Activated naive CD4-positive, alpha-beta T cell treated with anti-CD3 and anti-CD28 coated beads, Interleukin-2, amount 10 ng/mL, durations not matched to agents 7 days and 5 days (primary cell): Measurements from ENCODE around the gene MLLT11.
"Not testable (repeated sequence)": the region's sequence is repeated elsewhere in the genome, so short reads cannot be mapped to it uniquely, and the experiment has no call there.

Experiments used
- CTCF ChIA-PET: fragments of 350-600 bp; sonication (Branson Sonifier 250); formaldehyde crosslinking; loops from one replicate; lab custom pipeline; 2021; ENCODE audit warnings: antibody characterized with exemption; lab: Charles Lee
- DNase-seq: peaks from one replicate; pipeline ENCODE4 v3.0.0-alpha.2; 2020
- H3K27ac Mint-ChIP-seq: one replicate; pipeline ENCODE4 v1.8.0; 2021; ENCODE audit warnings: mild to moderate bottlenecking, moderate library complexity, mixed read lengths
- H3K27me3 Mint-ChIP-seq: one replicate; pipeline ENCODE4 v1.8.0; 2021; ENCODE audit warnings: mild to moderate bottlenecking, mixed read lengths
- H3K36me3 Mint-ChIP-seq: one replicate; pipeline ENCODE4 v1.8.0; 2021; ENCODE audit warnings: mixed read lengths
- H3K4me1 Mint-ChIP-seq: one replicate; pipeline ENCODE4 v1.8.0; 2021; ENCODE audit warnings: mixed read lengths
- H3K4me3 Mint-ChIP-seq: one replicate; pipeline ENCODE4 v1.8.0; 2021; ENCODE audit warnings: mild to moderate bottlenecking, moderate library complexity, mixed read lengths
- H3K9me3 Mint-ChIP-seq: one replicate; pipeline ENCODE4 v1.8.0; 2021; ENCODE audit warnings: mixed read lengths

MLLT11 gene

DNA sequence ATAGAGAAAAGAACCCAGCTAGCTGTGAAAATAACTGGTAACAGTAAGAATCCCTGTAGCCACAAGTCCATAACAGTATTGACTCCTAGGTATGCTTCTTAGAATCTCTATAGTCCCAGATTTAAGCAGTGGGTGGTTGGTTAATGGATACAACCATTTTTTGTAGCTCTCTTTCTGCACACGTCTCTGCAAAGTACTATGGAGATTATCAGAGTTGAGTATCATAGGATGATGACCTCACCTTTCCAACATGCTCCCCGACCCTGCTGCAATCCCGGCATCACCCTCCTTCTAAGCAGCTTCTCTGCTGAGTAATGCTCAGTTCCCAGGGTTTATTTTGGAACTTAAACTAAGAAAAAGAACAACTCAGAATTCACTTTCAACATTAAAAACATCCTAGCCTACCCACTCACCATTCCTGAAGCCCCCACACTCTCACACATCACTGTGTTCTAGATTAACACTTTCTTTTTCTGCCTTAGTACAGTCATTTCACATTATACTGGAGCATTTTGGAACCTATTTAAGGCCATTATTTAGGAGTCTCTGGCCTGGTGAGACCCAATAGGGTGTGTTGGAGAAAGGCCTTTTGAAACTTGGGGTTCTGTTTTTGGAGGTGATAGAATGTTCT lies 2.7 kb downstream of the MLLT11 start:
- Mint-ChIP-seq H3K27me3 (peaks cover 5% of the 10 kb centered on the region), H3K36me3 (peaks cover 26% of the 10 kb centered on the region), H3K4me1 (peaks cover 18% of the 10 kb centered on the region), H3K9me3 (no peaks in the 10 kb centered on the region), H3K27ac (no peak overlapping the region), H3K4me3 (no peak overlapping the region)
- no peak for DNase-seq
- CTCF ChIA-PET: interaction anchor here (2.1 to 2.3 kb wide), 2 partner anchors 8 to 15 kb away, joined by 5 to 8 read pairs; partner anchors contain the start of gene C1orf56

DNA sequence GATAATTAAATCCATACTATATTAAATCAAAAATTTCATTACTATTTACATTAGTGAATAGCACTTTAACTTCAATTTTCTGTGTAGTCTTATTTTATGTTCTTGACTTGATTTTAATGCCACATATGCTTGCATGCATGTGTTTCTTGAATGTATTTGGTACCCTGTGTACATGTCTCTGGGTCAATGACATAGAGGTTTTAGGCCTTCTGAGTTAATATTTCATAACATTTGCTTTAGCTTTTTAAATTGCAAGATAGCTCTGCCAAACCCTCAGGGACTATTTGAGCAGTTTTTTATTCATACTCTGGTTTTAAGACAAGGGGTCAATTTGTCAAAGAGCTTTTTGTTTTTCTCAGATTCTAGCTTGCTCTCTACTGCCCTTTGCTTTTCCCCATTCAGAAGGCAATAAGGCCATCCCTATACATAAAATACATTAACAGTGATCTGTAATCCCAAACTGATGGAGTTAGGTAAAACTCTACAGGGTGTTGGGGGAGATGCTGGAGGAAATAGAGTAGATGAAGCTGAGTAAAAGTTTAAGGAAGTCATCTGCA lies 5.0 kb downstream of the MLLT11 start:
- H3K9me3 Mint-ChIP-seq: no peaks in the 10 kb centered on the region

DNA sequence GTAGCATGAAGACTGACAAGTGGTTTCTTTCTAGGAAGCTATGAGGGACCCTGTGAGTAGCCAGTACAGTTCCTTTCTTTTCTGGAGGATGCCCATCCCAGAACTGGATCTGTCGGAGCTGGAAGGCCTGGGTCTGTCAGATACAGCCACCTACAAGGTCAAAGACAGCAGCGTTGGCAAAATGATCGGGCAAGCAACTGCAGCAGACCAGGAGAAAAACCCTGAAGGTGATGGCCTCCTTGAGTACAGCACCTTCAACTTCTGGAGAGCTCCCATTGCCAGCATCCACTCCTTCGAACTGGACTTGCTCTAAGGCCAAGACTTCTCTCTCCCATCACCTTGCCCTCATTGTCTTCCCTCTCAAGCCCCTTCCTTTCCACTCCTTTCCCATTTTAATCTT lies 7.0 kb downstream of the MLLT11 start:
- Mint-ChIP-seq H3K4me3 (no peak overlapping the region), H3K27ac (no peak overlapping the region), H3K4me1 (peaks cover 27% of the 10 kb centered on the region), H3K36me3 (peaks cover 14% of the 10 kb centered on the region), H3K27me3 (no peaks in the 10 kb centered on the region), H3K9me3 (no peaks in the 10 kb centered on the region)
- CTCF ChIA-PET: interaction anchor here (2.1 kb wide), 1 partner anchor 9 kb away, joined by 11 read pairs; the partner anchor contains the start of gene CDC42SE1
- no peak for DNase-seq

More for the DNA sequence above, 5.0 kb downstream of the MLLT11 start:
- no peak for DNase-seq
- Mint-ChIP-seq H3K27me3 (no peaks in the 10 kb centered on the region), H3K4me1 (peaks cover 29% of the 10 kb centered on the region), H3K27ac (no peak overlapping the region), H3K4me3 (no peak overlapping the region), H3K36me3 (peaks cover 13% of the 10 kb centered on the region)
- CTCF ChIA-PET: interaction anchor here (1.0 to 1.2 kb wide), 2 partner anchors 11 to 18 kb away, joined by 3 read pairs; no protein-coding TSS in a partner anchor

DNA sequence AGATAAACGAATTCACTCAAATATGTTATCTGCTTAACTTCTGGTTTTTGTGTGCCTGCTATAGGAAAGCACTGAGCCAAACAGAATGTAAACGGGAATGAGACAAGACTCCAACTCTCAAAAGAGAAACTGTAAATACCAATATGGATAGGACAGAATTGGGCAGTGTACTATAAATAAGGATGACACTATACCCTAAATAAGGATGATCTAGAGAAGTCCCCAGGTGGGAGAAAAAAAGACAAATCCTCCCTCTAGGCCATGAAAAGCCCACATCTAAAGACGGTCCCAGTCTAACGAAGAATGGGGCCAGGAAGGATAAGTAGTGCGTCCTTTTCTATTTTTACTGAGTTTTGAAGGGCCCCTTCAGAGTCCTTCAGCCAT lies 8.9 kb downstream of the MLLT11 start:
- H3K27ac Mint-ChIP-seq: peak overlapping the region; percentile 100
- peaks cover 40% of the 10 kb centered on the region for H3K4me1 Mint-ChIP-seq
- no peaks in the 10 kb centered on the region for H3K9me3 Mint-ChIP-seq
- peaks cover 18% of the 10 kb centered on the region for H3K36me3 Mint-ChIP-seq
- H3K4me3 Mint-ChIP-seq: peak overlapping the region; percentile 100
- CTCF ChIA-PET: interaction anchor here (1.3 kb wide), 1 partner anchor 9 kb away, joined by 5 read pairs; the partner anchor contains the start of gene MLLT11
- H3K27me3 Mint-ChIP-seq: no peaks in the 10 kb centered on the region
- DNase-seq: no peak

DNA sequence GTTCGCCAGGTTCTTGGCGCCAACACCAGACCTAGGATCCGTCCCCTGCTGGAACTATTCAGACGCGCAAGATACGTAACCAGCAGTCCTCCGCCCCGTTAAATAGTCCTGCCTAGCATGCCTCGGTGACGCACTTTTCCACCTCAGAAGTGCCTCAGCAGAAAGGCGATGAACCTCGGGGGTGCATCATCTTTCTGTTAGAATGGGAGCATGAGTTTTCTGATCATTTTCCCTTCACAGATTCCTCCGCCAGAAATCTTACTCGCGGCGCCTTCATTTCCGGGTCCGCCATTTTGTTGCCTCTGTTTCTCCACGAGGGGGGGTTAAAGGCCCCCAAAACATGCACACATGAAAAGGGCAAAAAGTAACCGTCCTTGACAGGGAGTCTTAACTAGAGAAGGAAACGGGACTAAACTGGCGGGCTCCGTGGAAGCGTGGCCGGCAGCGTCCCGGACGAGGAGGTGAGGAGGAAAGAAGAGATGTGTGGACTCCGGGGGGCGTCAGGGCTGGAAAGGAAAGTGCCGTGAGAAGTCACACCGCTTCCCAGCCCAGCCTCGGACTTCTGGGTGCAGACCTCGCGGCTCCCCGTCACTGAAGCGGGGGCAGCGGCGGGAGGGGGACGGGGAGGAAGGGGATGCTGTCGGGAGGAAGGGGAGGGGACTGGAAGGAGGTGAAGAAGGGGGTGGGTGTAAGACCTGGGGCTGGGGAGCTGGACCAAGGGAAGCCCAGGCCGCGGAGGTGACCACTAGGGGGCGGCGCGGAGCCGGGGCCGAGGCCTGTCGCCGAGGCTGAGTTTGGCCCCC lies 10.5 kb downstream of the MLLT11 start, which contains the start of gene GABPB2:
Gene GABPB2 (plus strand): TSS at position 288 of the 803 bp plus-strand sequence. CDS start 17,429 bp downstream, outside the sequence.
- CTCF ChIA-PET: interaction anchor here (0.5 to 1.7 kb wide), 10 partner anchors 8 to 73 kb away, joined by 3 to 7 read pairs (median 4); partner anchors contain the start of gene MLLT11
- H3K36me3 Mint-ChIP-seq: peaks cover 21% of the 10 kb centered on the region
- peak within 1 kb of the TSS; percentile 100 for H3K27ac Mint-ChIP-seq
- peak within 1 kb of the TSS; percentile 100 for H3K4me3 Mint-ChIP-seq
- no peaks in the 10 kb centered on the region for H3K27me3 Mint-ChIP-seq
- DNase-seq: peak; percentile 90
- H3K9me3 Mint-ChIP-seq: no peaks in the 10 kb centered on the region
- H3K4me1 Mint-ChIP-seq: peaks cover 39% of the 10 kb centered on the region

DNA sequence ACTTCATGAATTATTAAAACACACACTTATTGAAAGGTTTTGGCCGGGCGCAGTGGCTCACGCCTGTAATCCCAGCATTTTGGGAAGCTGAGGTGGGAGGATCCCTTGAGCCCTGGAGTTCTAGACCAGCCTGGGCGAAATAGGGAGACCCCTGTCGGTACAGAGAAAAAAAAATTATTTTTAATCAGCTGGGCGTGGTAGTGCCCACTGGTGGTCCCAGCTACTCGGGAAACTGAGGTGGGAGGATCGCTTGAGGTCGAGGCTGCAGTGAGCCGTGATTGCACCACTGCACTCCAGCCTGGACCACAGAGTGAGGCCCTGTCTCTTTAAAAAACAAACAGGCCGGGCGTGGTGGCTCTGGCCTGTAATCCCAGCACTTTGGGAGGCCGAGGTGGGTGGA lies 12.0 kb downstream of the MLLT11 start:
- peaks cover 39% of the 10 kb centered on the region for H3K4me1 Mint-ChIP-seq
- no peaks in the 10 kb centered on the region for H3K27me3 Mint-ChIP-seq
- H3K9me3 Mint-ChIP-seq: no peaks in the 10 kb centered on the region
- no peak for DNase-seq
- H3K36me3 Mint-ChIP-seq: peaks cover 20% of the 10 kb centered on the region
- CTCF ChIA-PET: interaction anchor here (0.7 to 1.7 kb wide), 8 partner anchors 15 to 141 kb away, joined by 3 to 9 read pairs (median 4); no protein-coding TSS in a partner anchor
- peak overlapping the region; percentile 100 for H3K4me3 Mint-ChIP-seq
- no peak overlapping the region for H3K27ac Mint-ChIP-seq

DNA sequence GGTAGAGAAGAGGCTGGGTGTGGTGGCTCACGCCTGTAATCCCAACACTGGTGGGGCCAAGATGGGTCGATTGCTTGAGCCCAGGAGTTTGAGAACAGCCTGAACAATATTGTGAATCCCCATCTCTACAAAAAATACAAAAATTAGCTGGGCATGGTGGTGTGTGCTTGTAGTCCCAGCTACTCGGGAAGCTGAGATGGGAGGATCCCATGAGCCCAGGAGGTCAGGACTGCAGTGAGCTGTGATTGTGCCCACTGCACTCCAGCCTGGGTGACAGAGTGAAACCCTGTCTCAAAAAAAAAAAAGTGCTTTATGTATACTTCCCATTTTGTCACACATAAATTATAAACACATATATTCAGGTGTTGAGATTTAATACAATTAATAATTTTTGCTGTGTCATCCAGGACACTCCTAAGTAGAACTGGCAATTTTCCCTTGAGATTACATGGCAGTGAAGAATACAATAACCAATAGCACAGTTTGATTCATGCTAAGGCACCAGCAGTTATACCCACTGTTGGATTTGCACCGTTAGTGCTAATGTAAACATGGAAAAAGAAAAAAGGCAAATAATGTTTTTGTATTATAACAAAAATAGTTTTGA lies 25.9 kb downstream of the MLLT11 start:
- DNase-seq: no peak
- Mint-ChIP-seq H3K36me3 (peaks cover 10% of the 10 kb centered on the region), H3K27me3 (no peaks in the 10 kb centered on the region), H3K27ac (no peak overlapping the region), H3K4me1 (no peaks in the 10 kb centered on the region), H3K9me3 (no peaks in the 10 kb centered on the region), H3K4me3 (no peak overlapping the region)
- CTCF ChIA-PET: interaction anchor here (1.0 to 1.3 kb wide), 2 partner anchors 14 to 15 kb away, joined by 3 to 6 read pairs; partner anchors contain the start of gene GABPB2

DNA sequence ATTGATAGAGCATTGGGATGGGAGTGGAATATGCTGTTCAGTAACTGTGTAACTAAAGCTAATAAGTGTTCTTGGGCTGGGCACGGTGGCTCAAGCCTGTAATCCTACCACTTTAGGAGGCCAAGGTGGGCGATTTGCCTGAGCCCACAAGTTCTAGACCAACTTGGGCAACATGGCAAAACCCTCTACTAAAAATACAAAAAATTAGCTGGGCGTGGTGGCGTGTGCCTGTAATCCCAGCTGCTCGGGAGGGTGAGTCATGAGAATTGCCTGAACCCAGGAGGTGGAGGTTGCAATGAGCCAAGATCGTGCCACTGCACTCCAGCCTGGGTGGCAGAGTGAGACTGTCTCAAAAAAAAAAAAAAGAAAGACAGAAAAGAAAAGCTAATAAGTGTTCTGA lies 37.2 kb downstream of the MLLT11 start:
- H3K4me3 Mint-ChIP-seq, H3K9me3 Mint-ChIP-seq, DNase-seq, H3K36me3 Mint-ChIP-seq, H3K4me1 Mint-ChIP-seq, H3K27me3 Mint-ChIP-seq, H3K27ac Mint-ChIP-seq: not testable (repeated sequence)
- CTCF ChIA-PET: interaction anchor here (0.6 to 7.6 kb wide), 5 partner anchors 58 to 337 kb away, joined by 3 to 160 read pairs (median 5); partner anchors contain the start of genes ANXA9 and TNFAIP8L2

DNA sequence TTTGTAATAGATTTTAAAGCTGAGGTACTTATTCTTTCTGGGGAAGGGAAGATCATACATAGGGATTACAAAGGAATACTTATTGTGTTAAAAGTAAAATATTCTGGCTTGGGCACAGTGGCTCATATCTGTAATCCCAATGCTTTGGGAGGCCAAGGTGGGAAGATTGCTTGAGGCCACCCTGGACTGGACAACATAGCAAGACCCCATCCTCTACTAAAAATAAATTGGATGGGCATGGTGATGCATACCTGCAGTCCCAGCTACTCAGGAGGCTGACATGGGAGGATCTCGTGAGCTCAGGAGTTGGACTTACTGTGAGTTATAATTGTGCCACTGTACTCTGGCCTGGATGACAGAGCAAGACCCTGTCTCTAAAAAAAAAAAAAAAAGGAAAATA lies 37.9 kb downstream of the MLLT11 start:
- no peaks in the 10 kb centered on the region for H3K4me1 Mint-ChIP-seq
- no peak for DNase-seq
- H3K9me3 Mint-ChIP-seq: no peaks in the 10 kb centered on the region
- H3K4me3 Mint-ChIP-seq: no peak overlapping the region
- no peak overlapping the region for H3K27ac Mint-ChIP-seq
- peaks cover 10% of the 10 kb centered on the region for H3K36me3 Mint-ChIP-seq
- H3K27me3 Mint-ChIP-seq: no peaks in the 10 kb centered on the region
- CTCF ChIA-PET: interaction anchor here (0.6 to 7.6 kb wide), 6 partner anchors 13 to 337 kb away, joined by 3 to 160 read pairs (median 4); partner anchors contain the start of genes ANXA9 and TNFAIP8L2

DNA sequence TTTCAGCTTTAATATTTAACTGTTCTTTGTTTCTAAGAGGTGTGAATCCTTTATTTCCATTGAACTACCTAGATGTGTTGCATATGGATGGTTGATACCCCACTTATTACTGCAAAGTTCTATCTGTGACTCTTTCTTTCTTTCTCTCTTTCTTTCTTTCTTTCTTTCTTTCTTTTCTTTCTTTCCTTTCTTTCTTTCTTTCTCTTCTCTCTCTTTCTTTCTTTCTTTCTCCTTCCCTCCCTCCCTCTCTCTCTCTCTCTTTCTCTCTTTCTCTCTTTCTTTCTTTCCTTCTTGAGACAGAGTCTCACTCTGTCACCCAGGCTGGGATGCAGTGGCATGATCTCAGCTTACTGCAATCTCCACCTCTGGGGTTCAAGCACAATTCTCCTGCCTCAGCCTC lies 44.4 kb downstream of the MLLT11 start:
- no peaks in the 10 kb centered on the region for H3K9me3 Mint-ChIP-seq
- no peaks in the 10 kb centered on the region for H3K4me1 Mint-ChIP-seq
- H3K27ac Mint-ChIP-seq: no peak overlapping the region
- no peak overlapping the region for H3K4me3 Mint-ChIP-seq
- no peak for DNase-seq
- CTCF ChIA-PET: no interaction called here
- peaks cover 16% of the 10 kb centered on the region for H3K36me3 Mint-ChIP-seq
- no peaks in the 10 kb centered on the region for H3K27me3 Mint-ChIP-seq

DNA sequence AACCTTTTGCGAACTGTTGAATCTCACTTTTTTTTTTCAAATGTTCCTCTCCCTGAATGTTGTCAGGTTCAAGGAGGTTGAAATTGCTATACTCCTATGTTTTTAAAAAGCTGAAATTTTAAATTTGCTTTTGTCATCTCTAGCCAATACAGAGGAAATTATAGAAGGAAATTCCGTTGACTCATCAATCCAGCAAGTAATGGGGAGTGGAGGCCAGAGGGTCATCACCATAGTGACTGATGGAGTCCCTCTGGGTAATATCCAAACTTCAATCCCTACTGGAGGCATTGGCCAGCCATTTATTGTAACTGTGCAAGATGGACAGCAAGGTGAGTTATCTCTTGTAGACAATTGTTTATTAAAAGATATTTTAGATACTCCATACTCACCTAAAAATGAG lies 46.7 kb downstream of the MLLT11 start:
- Mint-ChIP-seq H3K4me1 (no peaks in the 10 kb centered on the region), H3K27ac (no peak overlapping the region), H3K36me3 (peaks cover 22% of the 10 kb centered on the region), H3K9me3 (no peaks in the 10 kb centered on the region), H3K27me3 (no peaks in the 10 kb centered on the region), H3K4me3 (no peak overlapping the region)
- no peak for DNase-seq
- CTCF ChIA-PET: interaction anchor here (0.6 kb wide), 1 partner anchor 94 kb away, joined by 3 read pairs; no protein-coding TSS in a partner anchor

DNA sequence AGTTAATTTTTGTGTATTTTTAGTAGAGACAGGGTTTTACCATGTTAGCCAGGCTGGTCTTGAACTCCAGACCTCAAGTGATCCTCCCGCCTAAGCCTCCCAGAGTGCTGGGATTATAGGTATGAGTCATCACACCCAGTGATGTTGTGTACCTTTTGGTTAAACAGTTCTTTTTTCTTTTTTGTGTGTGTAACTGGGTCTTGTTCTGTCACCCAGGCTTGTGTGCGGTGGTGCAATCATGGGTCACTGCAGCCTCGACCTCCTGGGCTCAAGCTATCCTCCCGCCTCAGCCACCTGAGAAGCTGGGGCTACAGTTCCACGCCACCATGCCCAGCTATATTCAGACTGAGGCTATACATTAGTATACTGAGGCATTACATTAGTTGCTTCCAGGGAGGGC lies 48.1 kb downstream of the MLLT11 start:
- H3K27ac Mint-ChIP-seq: no peak overlapping the region
- DNase-seq: no peak
- H3K9me3 Mint-ChIP-seq: no peaks in the 10 kb centered on the region
- H3K36me3 Mint-ChIP-seq: peaks cover 22% of the 10 kb centered on the region
- no peaks in the 10 kb centered on the region for H3K27me3 Mint-ChIP-seq
- H3K4me1 Mint-ChIP-seq: no peaks in the 10 kb centered on the region
- CTCF ChIA-PET: interaction anchor here (1.1 kb wide), 1 partner anchor 9 kb away, joined by 3 read pairs; no protein-coding TSS in a partner anchor
- H3K4me3 Mint-ChIP-seq: no peak overlapping the region

DNA sequence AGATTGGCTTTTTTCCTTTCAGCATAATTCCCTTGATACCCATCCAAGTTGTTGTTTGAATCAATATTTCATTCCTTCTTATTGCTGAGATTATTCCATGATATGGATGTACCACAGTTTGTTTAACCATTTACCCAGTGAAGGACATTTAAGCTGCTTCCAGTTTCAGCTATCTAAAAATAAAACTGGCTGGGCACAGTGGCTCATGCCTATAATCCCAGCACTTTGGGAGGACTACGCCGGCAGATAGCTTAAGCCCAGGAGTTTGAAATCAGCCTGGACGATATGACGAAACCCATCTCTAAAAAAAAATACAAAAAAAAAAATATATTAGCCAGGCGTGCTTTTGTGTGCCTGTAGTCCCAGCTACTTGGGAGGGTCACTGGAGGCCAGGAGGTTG lies 53.7 kb downstream of the MLLT11 start:
- no peaks in the 10 kb centered on the region for H3K27me3 Mint-ChIP-seq

More for the DNA sequence above, 53.7 kb downstream of the MLLT11 start:
- Mint-ChIP-seq H3K9me3 (no peaks in the 10 kb centered on the region), H3K4me1 (no peaks in the 10 kb centered on the region), H3K27ac (no peak overlapping the region), H3K4me3 (no peak overlapping the region), H3K36me3 (peaks cover 15% of the 10 kb centered on the region)
- no peak for DNase-seq
- CTCF ChIA-PET: no interaction called here
